HepG2 (cell line): ENCODE results near the gene TEKT2. TPM values are rescaled to one million over a fixed set of nuclear protein-coding genes. Genes with fewer than 3 reads are reported as not detected.

Experiments used
- ATAC-seq: fragments of 200-7000 bp; cut with Tn5 transposase; 3 replicates; pipeline ENCODE4 v1.9.1; 2020; ENCODE audit warnings: mild to moderate bottlenecking, moderate library complexity
- BruUV-seq: library from RNA; stranded (reverse); fragments of 400-500 nt; replicated peaks from 2 replicates; lab custom pipeline; 2021; lab: Mats Ljungman, UMichigan
- CTCF ChIA-PET: fragments of 300-600 bp; formaldehyde crosslinking; extraction: SDS; loops from one replicate; lab custom pipeline; 2021; ENCODE audit warnings: low total read pairs, inconsistent platforms, low intra/inter-chr PET ratio; lab: Yijun Ruan, JAX
- POLR2A ChIA-PET: fragments of 350-600 bp; sonication (Branson Sonifier 250); formaldehyde crosslinking; loops from one replicate; lab custom pipeline; 2020; ENCODE audit warnings: antibody characterized with exemption, inconsistent platforms; lab: Yijun Ruan, JAX
- DNase-seq: peaks from one replicate; pipeline ENCODE4 v3.0.0-alpha.2; 2015; ENCODE audit warnings: low spot score
- FAIRE-seq: peaks from 3 replicates; lab custom pipeline; 2011; peaks lifted over from hg19 to GRCh38; lab: Jason Lieb, UNC
- H2AFZ ChIP-seq: one replicate; pipeline ENCODE4 v1.6.1; 2011; ENCODE audit warnings: low read length, inconsistent platforms
- H3K27ac ChIP-seq: fragments of 300-600 bp; 3 replicates; pipeline ENCODE4 v1.8.0; 2011; ENCODE audit warnings: mixed run types, mild to moderate bottlenecking, mixed read lengths, low read length, inconsistent platforms; ENCODE audit not compliant: insufficient read depth; ENCODE audit errors: extremely low read length
- H3K27me3 ChIP-seq, 2 experiments: fragments of 200-600 bp in 1 of 2; 2 replicates in 1 of 2; 3 replicates in 1 of 2; pipeline versions ENCODE4 v1.6.0 to v1.8.0; 2011; ENCODE audit warnings: low read length in 2 of 2, mild to moderate bottlenecking in 2 of 2, moderate library complexity in 2 of 2, inconsistent platforms in 1 of 2; ENCODE audit not compliant: insufficient read depth in 2 of 2, control insufficient read depth in 1 of 2
- H3K36me3 ChIP-seq, 2 experiments: fragments of 200-600 bp in 1 of 2; replicated peaks in 1 of 2; 2 replicates in 1 of 2; 3 replicates in 1 of 2; pipeline versions ENCODE4 v1.5.1 to v1.8.0; 2011; ENCODE audit warnings: low read length in 2 of 2, inconsistent platforms in 1 of 2; ENCODE audit not compliant: insufficient read depth in 2 of 2, control insufficient read depth in 1 of 2
- H3K4me1 ChIP-seq: 2 replicates; pipeline ENCODE4 v1.5.1; 2012; ENCODE audit warnings: low read length, inconsistent platforms; ENCODE audit not compliant: insufficient read depth
- H3K4me2 ChIP-seq: 2 replicates; pipeline ENCODE4 v1.6.0; 2011; ENCODE audit warnings: low read depth, low read length, inconsistent platforms
- H3K4me3 ChIP-seq, 3 experiments: fragments of 200-600 bp in 1 of 3; sonication (generic), shearing (Covaris generic) in 1 of 3; replicated peaks in 1 of 3; 2 replicates each; pipeline ENCODE4 v1.5.1; 2011 to 2016; ENCODE audit warnings: low read length in 3 of 3, inconsistent platforms in 2 of 3, low read depth in 2 of 3, mild to moderate bottlenecking in 2 of 3, control low read depth in 1 of 3, mixed read lengths in 1 of 3; ENCODE audit not compliant: insufficient read depth in 1 of 3
- H3K79me2 ChIP-seq: one replicate; pipeline ENCODE4 v1.6.1; 2011; ENCODE audit warnings: low read length, inconsistent platforms; ENCODE audit not compliant: insufficient read depth
- H3K9ac ChIP-seq: 2 replicates; pipeline ENCODE4 v1.6.0; 2011; ENCODE audit warnings: mild to moderate bottlenecking, low read depth, low read length, inconsistent platforms; ENCODE audit not compliant: insufficient read depth
- H3K9me3 ChIP-seq: 2 replicates; pipeline ENCODE4 v1.5.1; 2012; ENCODE audit warnings: mild to moderate bottlenecking, low read length
- H4K20me1 ChIP-seq: 2 replicates; pipeline ENCODE4 v1.6.0; 2011; ENCODE audit warnings: inconsistent platforms, mild to moderate bottlenecking, low read length, moderate library complexity; ENCODE audit not compliant: insufficient read depth
- GABPA ChIP-seq, 2 experiments: IDR thresholded peaks; 2 replicates each; pipeline ENCODE4 v1.6.1; 2011 to 2016; ENCODE audit warnings: low read depth in 2 of 2, low read length in 1 of 2, missing biosample characterization in 1 of 2, missing genetic modification characterization in 1 of 2
- HIVEP1 ChIP-seq: sonication (generic); formaldehyde crosslinking; IDR thresholded peaks from 2 replicates; pipeline ENCODE4 v1.4.0; 2020; ENCODE audit warnings: mild to moderate bottlenecking, missing genetic modification reagents
- HOXA3 ChIP-seq: sonication (generic); formaldehyde crosslinking; IDR thresholded peaks from 2 replicates; pipeline ENCODE4 v1.5.0; 2020; ENCODE audit warnings: missing genetic modification reagents
- KLF12 ChIP-seq: sonication (generic); formaldehyde crosslinking; IDR thresholded peaks from 2 replicates; pipeline ENCODE4 v1.4.0; 2020; ENCODE audit warnings: missing genetic modification reagents, borderline replicate concordance
- MATR3 ChIP-seq: sonication (generic); formaldehyde crosslinking; IDR thresholded peaks from 2 replicates; pipeline ENCODE4 v1.4.0; 2020; ENCODE audit warnings: missing genetic modification reagents
- ZNF232 ChIP-seq: sonication (generic); formaldehyde crosslinking; IDR thresholded peaks from 2 replicates; pipeline ENCODE4 v1.4.0; 2020; ENCODE audit warnings: missing genetic modification reagents, borderline replicate concordance
- ZNF501 ChIP-seq: sonication (generic); formaldehyde crosslinking; IDR thresholded peaks from 2 replicates; pipeline ENCODE4 v1.5.1; 2020; ENCODE audit warnings: mild to moderate bottlenecking, moderate library complexity, missing genetic modification reagents
- ZNF670 ChIP-seq: sonication (generic); formaldehyde crosslinking; IDR thresholded peaks from 2 replicates; pipeline ENCODE4 v1.8.0; 2022; ENCODE audit warnings: mild to moderate bottlenecking, missing genetic modification reagents, borderline replicate concordance
- ZSCAN29 ChIP-seq: sonication (generic); formaldehyde crosslinking; conservative IDR thresholded peaks from 2 replicates; pipeline ENCODE4 v1.4.0; 2020; ENCODE audit warnings: mild to moderate bottlenecking, missing genetic modification reagents
- WGBS: methylation state at CpG from one replicate; pipeline ENCODE4 v1.1.6; 2017; ENCODE audit warnings: low lambda C conversion rate; 5-methylcytosine and 5-hydroxymethylcytosine counted together
- in situ Hi-C: cut with HindIII; loops from 2 replicates; pipeline ENCODE4 v1.10.0; 2017; ENCODE audit warnings: low pct_unique_long_range_greater_than_20kb; ENCODE audit not compliant: extremely low pct_ligation_motif_present
- intact Hi-C: fragments of 100-400 bp; cut with micrococcal nuclease; formaldehyde crosslinking; loops from one replicate; pipeline ENCODE4 v1.10.0; 2022; ENCODE audit not compliant: unreplicated experiment
- polyA plus RNA-seq, 8 experiments: library from polyadenylated mRNA; depleted of rRNA in 3 of 8; stranded (reverse) in 7 of 8; unstranded in 1 of 8; fragments of >200 nt; fragmentation: Illumina TruSeq in 4 of 8; extraction: Trizol in 4 of 8; gene quantifications; 2 replicates each; pipeline versions ENCODE4 v1.2.1 to v1.2.3, GENCODE V29; 2011 to 2016; ENCODE audit warnings: low read depth in 4 of 8, missing spikeins in 1 of 8, mixed read lengths in 1 of 8; ENCODE audit not compliant: insufficient read depth in 1 of 8
- total RNA-seq, 5 experiments: library from RNA; depleted of rRNA; stranded (reverse); fragments of >200 nt; fragmentation: Illumina TruSeq; extraction: Trizol; gene quantifications; 2 replicates each; pipeline ENCODE4 v1.2.3, GENCODE V29; 2016; ENCODE audit warnings: low read depth in 1 of 5
- TF ChIP-seq, protein P1 (sequence below): sonication (generic); IDR thresholded peaks from 2 replicates; pipeline ENCODE4 v1.6.1; 2016; ENCODE audit warnings: low read depth, borderline replicate concordance
- TF ChIP-seq, protein P2 (sequence below): sonication (generic); formaldehyde crosslinking; IDR thresholded peaks from 2 replicates; pipeline ENCODE4 v1.8.0; 2023; ENCODE audit warnings: mild to moderate bottlenecking, missing genetic modification reagents
- TF ChIP-seq, protein P3 (sequence below): sonication (generic); formaldehyde crosslinking; IDR thresholded peaks from 2 replicates; pipeline ENCODE4 v1.4.0; 2020; ENCODE audit warnings: mild to moderate bottlenecking, low read depth, missing genetic modification reagents

Gene TEKT2
- total and polyA plus RNA-seq, 2 of the 13 experiments (the other 11 are each of a cell fraction or from before 2014, with no cell fraction given) = 0.31 to 0.38 TPM

DNA sequence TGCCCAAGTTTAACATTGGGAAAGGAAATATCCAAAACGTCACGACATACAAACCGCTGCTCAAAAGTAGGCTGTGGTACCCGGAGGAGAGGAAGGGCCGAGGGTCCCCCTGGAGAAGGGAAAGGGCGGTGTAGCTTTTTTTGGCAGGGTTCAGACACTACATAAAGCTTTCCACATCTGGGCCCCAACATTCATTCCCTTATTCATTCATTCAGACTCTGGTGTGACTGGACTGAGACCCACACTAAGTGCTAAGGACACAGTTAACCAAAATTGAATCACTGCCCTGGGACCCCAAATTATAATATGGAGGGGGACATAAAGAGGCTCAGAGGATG lies 51.4 kb downstream of the TEKT2 start:
- POLR2A ChIA-PET = interaction anchor here (1.0 to 1.7 kb wide), 5 partner anchors 14 to 171 kb away, joined by 3 to 4 read pairs (median 4); partner anchors contain the start of genes SH3D21 and TRAPPC3
- Histone ChIP-seq H3K9me3 (no peaks in the 10 kb centered on the region), H4K20me1 (no peaks in the 10 kb centered on the region), H2AFZ (no peak overlapping the region), H3K36me3 (peaks cover 14 to 37% of the 10 kb centered on the region in 2 experiments; a peak in 4 of 5 replicates), H3K4me1 (peaks cover 18% of the 10 kb centered on the region), H3K27ac (no peak overlapping the region), H3K79me2 (no peaks in the 10 kb centered on the region), H3K9ac (no peak overlapping the region), H3K4me3 (no peak overlapping the region), H3K4me2 (no peak overlapping the region), H3K27me3 (no peaks in the 10 kb centered on the region)
- TF ChIP-seq HOXA3 (CRISPR knock-in tag) (no peak), ZNF501 (CRISPR knock-in tag) (0 out of 2 replicates have a peak, but pooled peaks have one; percentile 1)
- in situ Hi-C loops (no loop called here), intact Hi-C loops (no loop called here)
- no TSS peak for BruUV-seq
- DNase-seq (no peak), FAIRE-seq (no peak), ATAC-seq (no peak)
- CTCF ChIA-PET = interaction anchor here (1.5 to 4.5 kb wide), 3 partner anchors 33 to 53 kb away, joined by 6 to 104 read pairs (median 9); no protein-coding TSS in a partner anchor
- 80% methylated on average over 6 of the region's 6 CpGs for WGBS

DNA sequence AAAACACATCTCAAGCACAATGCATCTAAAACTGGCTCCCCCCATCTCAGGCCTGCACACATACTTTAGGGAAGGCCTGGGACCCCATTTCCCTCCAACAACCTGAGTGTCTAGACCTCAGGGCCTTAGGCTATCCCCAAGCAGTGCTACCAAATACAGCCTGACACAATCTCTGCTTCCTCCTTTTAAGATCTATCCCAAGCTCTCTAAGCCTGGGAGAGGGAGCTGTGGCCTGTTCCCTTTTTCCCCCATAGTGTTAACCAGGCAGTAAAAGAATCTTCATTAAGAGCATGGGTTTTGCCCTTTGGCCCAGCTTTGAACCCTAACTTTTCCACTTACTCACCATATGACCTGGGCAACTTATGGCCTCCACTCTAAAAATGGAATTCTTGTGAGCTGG lies 51.9 kb downstream of the TEKT2 start:
- ATAC-seq = no peak
- in situ Hi-C loops = no loop called here

More for the DNA sequence above, 51.9 kb downstream of the TEKT2 start:
- no peak overlapping the region for H3K9ac ChIP-seq
- FAIRE-seq (no peak), DNase-seq (no peak)
- no peaks in the 10 kb centered on the region for H3K9me3 ChIP-seq
- H3K79me2 ChIP-seq = no peaks in the 10 kb centered on the region
- no TSS peak for BruUV-seq
- H3K36me3 ChIP-seq = peaks cover 14 to 38% of the 10 kb centered on the region in 2 experiments; a peak in 4 of 5 replicates
- no peak overlapping the region for H3K4me2 ChIP-seq
- H4K20me1 ChIP-seq = no peaks in the 10 kb centered on the region
- intact Hi-C loops = no loop called here
- no peak overlapping the region for H3K4me3 ChIP-seq
- CTCF ChIA-PET = interaction anchor here (4.5 kb wide), 1 partner anchor 37 kb away, joined by 104 read pairs; no protein-coding TSS in a partner anchor
- no peak overlapping the region for H2AFZ ChIP-seq
- H3K4me1 ChIP-seq = peaks cover 18% of the 10 kb centered on the region
- no peaks in the 10 kb centered on the region for H3K27me3 ChIP-seq
- TF ChIP-seq, protein P1, sequence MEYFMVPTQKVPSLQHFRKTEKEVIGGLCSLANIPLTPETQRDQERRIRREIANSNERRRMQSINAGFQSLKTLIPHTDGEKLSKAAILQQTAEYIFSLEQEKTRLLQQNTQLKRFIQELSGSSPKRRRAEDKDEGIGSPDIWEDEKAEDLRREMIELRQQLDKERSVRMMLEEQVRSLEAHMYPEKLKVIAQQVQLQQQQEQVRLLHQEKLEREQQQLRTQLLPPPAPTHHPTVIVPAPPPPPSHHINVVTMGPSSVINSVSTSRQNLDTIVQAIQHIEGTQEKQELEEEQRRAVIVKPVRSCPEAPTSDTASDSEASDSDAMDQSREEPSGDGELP = no peak
- no peak for TF ChIP-seq HIVEP1 (CRISPR knock-in tag)
- no peak for TF ChIP-seq MATR3 (CRISPR knock-in tag)
- TF ChIP-seq, protein P2, sequence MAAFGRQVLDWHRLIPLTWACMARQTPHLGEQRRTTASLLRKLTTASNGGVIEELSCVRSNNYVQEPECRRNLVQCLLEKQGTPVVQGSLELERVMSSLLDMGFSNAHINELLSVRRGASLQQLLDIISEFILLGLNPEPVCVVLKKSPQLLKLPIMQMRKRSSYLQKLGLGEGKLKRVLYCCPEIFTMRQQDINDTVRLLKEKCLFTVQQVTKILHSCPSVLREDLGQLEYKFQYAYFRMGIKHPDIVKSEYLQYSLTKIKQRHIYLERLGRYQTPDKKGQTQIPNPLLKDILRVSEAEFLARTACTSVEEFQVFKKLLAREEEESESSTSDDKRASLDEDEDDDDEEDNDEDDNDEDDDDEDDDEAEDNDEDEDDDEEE = no peak
- TF ChIP-seq, protein P3, sequence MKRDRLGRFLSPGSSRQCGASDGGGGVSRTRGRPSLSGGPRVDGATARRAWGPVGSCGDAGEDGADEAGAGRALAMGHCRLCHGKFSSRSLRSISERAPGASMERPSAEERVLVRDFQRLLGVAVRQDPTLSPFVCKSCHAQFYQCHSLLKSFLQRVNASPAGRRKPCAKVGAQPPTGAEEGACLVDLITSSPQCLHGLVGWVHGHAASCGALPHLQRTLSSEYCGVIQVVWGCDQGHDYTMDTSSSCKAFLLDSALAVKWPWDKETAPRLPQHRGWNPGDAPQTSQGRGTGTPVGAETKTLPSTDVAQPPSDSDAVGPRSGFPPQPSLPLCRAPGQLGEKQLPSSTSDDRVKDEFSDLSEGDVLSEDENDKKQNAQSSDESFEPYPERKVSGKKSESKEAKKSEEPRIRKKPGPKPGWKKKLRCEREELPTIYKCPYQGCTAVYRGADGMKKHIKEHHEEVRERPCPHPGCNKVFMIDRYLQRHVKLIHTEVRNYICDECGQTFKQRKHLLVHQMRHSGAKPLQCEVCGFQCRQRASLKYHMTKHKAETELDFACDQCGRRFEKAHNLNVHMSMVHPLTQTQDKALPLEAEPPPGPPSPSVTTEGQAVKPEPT (CRISPR knock-in tag) = no peak
- no peak for TF ChIP-seq GABPA (IDR thresholded peaks at IDR 0.05; ENCODE audit: low read depth, low read length)
- no peak for TF ChIP-seq GABPA (CRISPR knock-in tag; IDR thresholded peaks at IDR 0.05; ENCODE audit: low read depth)
- no peak for TF ChIP-seq ZSCAN29 (CRISPR knock-in tag)
- TF ChIP-seq ZNF232 = no peak
- no peak for TF ChIP-seq ZNF670
- no peak for TF ChIP-seq KLF12 (CRISPR knock-in tag)
- no peak overlapping the region for H3K27ac ChIP-seq
- POLR2A ChIA-PET = interaction anchor here (1.4 to 1.7 kb wide), 2 partner anchors 13 to 29 kb away, joined by 3 to 4 read pairs; partner anchors contain the start of gene TRAPPC3
